Islet precursor cell (in vitro differentiated cells): ENCODE data around the gene DAB2IP.
A peak's percentile ranks its signal among the peaks of the same experiment; 100 is the strongest.

Experiments
- DNase-seq: peaks from one replicate; pipeline ENCODE4 v3.0.0-alpha.2; 2018

Gene DAB2IP

DNA sequence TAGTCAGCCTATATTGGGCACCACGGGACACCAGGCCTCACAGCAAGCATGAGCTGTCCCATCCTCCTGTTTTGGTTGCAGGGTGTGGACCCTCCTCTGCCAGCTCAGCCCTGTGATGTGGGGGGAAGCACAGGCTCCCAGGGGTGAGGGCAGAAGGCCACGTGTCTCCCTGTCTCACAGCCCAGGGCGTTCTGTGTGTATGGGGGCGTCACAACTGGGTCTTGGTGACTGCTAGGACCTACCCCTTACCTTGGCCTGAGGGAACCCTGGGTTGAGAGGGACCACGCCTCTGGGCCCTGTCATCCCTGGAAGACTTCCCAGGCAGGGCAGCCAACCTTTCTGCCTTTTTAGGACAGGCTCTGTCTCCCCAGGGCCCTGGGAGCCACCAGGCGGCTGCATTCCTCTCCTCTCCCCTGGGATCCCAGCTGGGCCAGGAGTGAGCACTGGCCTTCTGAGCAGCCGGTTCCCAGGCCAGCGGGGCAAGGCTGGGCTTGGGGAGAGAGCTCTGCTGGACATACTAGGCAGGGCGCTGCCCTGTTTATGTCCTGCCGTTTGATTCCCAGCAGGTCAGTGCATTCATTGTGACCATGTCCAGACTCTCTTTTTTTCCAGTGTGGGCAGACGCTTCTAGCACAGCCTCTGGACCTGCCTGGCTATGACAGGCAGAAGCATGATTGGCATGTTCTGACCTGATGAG is 97.4 kb downstream of the DAB2IP start:
- DNase-seq = peak; percentile 79

DNA sequence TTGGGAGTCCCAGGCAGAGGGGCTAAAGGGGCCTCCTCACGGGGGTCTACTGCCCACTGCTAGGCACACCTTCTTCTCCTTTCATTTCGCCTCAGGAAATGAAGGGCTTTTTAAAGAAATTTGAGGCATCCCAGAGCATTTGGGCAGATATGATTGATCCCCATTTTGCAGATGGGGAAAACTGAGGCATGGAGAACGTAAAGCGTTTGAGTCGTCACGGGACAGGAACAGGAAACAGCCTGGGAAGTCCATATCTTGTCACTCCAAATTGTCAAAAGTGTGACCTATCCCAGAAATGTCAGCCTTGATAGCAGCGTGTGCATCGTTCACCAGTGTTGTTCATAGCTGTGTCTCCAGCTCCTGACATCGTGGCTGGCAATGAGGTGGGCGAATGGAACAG is 98.2 kb downstream of the DAB2IP start:
- no peak for DNase-seq

DNA sequence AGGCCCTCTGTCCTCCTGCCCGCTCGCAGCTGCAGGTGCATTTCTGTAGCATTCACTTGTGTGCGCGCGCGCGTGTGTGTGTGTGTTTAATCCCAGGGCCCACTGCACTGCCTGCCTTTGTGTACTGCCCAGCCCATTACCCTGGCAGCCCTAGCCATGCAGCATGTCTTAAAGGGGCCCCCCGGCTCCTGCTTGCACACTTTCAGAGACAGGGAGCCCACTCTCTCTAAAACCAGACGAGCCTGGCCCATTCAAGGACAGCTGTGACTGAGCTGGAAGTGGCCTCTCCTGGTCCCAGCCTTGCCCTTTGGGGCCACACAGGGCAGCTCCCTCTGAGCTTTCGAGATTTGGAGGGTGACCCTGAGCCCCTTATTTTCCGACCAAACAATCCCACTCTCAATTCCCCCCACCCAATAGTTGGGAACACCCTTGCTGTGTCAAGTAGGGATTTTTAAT is 98.9 kb downstream of the DAB2IP start:
- no peak for DNase-seq

DNA sequence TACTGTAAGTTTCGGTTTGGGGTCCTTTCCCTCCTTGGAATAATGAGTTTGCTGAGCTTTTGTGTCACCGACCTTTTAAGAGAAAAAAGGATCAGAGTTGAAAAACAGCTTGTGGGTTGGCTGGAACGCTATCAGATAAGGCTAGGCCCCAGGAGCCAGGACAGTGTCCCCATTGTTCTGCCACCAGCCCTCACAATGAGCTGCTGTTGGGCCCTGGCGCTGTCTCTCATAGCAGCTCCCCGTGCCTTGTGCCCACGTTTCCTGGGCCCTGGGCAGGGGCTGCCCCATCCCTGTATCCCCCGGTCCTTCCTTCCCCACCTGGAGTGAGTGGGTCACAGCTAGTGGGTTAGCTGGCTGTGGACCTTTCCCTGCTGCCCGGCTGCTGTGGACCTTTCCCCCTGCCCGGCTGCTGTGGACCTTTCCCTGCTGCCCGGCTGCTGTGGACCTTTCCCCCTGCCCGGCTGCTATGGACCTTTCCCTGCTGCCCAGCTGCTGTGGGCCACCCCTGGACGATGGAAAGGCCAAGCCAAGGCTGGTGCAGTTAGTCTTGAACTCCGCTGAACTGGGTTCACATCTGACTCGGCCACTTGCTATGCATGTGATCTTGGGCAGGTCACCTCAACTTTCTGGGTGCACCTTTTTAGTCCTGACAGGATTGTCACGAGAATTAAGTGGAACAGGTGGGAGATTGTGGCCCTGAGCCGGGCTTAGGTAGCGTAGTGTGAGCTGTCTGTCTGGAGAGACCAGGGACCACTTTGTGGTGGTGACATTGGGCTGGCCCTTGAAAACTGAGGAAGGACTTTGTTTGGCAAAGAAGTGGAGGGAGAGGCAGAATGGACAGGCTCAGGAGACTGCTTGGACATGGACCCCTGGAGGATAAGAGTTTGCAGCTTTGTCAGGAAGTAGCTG is 99.5 kb downstream of the DAB2IP start:
- peak; percentile 86 for DNase-seq

DNA sequence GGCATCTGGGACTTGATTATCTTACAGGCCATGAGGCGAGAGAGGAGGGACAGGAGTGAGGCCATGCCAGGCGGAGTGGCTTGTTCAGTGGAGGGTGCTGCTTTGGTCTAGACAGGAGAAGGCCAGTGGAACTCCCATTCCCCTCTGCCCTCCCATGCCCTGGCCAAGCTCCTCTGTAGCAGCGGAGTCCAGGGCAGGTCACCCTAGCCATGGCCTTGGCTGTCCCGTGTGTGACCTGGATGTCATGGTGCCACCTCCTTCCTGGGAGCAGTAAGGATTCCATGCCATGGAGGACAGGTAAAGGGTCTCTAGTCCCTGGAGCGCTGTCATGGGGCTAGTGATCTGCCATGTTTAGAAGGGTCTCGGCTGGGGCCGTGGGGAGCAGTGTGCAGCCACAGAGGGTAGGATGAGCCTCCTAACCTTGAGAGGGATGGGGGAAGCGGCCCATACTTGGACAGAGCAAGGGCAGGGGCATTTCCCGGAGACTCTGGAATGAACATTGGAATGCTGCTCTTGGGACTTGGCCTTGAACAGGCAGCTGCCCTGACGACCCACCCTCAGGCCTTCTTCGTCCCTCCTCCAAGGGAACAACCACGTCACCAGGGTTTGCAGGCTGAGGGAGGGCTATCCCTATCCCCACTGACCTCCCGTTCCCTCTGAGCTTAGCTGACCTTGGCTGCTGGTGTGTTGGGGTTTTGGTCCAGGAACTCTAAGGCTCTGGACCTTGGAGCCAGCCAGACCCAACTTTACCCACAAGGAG is 100.4 kb downstream of the DAB2IP start:
- no peak for DNase-seq

DNA sequence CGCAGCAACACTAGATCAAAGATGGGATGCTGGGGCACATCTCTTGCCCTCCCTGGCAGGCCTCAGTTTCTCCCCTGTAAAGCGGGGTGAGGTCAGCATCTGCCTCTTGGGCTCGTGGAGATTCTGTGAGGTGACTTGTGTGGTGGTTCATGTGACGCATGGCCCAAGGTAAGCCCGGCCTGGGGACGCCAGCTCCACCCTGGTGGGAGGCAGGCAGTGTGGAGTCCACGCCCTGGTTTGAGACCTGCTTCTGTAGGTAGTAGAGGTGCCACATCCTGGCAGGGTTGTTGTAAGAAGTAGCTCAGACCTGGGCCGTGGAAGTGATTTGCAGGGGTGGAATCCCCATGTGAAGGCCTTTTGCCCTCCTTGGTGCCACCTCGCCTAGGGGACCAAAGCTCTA is 101.5 kb downstream of the DAB2IP start:
- no peak for DNase-seq

DNA sequence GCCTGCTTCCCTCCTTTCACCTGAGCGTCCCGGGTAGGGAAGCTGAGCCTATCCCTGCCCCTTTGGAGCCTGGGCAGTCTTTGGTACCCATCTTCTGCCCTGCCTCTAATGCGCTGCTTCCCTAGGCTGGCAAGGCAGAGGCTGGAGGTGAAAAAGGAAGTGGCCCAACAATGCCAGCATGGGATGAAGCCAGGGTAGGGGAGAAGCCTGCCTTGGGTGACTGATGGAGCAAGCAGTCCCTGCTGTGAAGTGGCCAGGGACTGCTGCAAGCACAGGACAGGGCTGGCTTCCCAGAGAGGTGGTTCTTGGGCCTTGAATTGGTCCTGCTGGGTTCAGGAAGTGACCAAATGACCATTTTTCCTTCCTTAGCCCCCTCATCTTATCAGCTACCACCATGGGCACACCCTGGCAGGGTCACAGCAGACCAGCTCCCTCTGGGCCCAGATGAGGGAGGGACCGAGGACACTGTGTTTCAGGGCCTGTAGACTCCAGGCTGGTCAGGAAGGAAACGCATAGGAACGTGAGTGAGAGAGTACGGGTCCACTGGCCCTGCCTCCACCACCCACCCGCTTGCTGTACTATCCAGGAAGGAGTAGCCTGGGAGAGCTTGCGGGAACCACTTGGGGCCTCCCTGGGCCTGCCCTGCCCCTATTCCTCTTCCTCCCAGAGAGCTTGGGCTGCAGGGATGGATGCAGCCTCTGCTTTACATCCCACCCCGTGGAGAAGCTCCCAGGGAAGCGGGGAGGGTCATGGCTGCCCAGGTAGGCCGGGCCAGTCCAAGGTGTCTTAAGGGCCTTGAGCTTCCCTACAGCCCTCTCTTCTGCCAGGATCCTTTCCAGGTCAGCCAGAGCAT is 102.6 kb downstream of the DAB2IP start:
- DNase-seq = no peak

DNA sequence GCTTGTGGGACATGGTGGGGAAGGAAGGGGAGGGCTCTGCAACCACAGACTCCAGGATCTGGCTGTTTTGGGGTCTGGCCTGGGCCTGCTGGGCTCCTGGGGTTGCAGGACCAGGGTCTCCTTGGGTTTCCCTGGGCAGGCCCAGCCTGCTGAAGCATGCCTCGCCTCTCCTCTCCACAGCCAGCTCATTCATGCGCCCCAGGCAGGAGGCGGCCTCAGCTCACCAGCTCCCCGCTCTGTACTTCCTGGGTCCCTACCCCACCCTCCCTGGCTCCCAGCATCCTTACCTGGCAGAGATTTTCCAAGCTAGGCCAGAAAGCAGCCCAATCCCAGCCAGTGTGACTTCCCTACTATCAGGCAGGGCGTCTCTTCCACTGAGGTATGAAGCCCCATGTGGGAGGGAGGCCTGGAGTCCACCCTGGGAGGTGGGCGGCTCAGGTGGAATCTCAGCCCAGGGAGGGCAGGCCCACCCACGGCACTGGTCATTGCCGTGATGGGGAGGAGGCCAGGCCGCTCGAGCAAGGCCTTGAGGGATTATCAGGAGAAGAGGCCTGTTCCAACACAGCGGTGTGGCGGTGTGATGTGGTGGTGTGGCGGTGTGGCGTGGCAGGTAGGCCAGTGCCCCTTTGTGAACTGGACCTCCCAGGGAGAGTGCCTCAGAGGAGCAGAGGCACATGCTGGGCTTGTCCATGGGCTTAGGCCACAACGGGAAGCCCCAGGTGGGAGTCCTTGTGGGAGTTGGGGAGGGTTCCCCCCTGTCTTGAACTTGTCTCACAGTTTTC is 103.4 kb downstream of the DAB2IP start:
- DNase-seq = no peak

DNA sequence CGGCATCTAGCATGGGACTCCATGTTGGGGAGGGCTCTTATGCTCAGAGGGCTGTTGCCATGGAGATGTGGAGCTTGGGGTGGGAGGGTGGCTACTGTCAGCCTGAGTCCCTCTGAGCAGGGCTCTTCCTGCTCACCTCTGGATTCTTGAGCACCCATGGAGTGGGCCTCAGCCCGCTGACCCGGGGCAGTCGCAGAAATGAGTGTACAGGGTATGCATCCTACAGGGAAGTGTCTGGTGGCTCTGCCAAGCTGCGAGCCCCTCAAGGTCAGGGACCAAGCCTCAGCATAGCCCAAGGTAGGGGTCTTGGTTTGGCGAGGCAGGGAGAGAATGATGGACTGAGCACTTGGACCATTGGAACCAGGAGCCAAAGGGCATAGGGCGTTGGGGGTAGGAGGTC is 104.1 kb downstream of the DAB2IP start:
- no peak for DNase-seq

DNA sequence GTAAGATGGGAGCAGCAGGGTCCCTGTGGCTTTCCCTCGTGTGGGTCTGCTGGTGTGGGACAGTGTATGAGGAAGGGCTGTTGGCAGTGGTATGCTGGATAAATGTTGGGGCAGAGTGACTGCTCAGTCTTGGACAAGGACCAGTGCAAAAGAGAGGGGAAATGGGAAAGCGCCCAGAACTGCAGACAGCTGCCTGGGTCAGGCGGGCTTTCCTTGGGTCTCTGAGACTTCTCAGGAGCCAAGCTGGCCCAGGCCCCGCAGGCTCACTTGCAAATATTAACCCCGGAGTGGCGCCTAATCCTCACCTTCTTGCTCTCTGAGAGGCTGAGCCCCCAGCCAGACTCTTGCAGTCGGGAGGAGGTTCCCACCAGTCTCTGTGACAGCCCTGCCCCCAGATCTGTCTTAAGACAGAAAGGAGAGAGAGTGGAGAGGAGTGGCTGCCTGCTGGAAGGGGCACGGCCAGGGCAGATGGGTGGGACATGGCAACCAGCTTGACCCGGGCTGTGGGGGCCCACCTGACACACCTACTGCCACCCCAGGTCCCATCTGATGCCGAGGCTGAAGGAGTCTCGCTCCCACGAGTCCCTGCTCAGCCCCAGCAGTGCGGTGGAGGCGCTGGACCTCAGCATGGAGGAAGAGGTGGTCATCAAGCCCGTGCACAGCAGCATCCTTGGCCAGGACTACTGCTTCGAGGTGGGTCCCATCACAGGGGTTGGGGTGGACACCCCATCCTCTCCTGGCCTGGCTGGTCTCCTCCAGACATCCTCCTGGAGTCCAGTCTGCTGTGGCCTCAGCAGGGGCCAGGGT is 105.2 kb downstream of the DAB2IP start:
- no peak for DNase-seq

DNA sequence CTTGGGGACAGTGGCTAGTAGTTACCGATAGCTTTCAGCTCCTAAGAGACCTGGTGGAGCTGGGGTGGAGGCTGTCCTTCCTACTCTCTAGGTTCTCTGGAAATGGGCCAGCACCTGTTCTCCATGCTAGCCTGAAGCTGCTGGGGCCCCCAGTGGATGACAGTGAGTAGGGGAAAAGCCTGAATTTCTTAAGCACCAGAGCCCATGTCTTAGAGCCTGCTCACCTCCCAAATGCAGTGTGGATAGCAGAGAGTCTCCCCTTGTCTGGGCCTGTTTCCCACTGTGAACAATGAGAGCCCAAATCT is 105.8 kb downstream of the DAB2IP start:
- no peak for DNase-seq

DNA sequence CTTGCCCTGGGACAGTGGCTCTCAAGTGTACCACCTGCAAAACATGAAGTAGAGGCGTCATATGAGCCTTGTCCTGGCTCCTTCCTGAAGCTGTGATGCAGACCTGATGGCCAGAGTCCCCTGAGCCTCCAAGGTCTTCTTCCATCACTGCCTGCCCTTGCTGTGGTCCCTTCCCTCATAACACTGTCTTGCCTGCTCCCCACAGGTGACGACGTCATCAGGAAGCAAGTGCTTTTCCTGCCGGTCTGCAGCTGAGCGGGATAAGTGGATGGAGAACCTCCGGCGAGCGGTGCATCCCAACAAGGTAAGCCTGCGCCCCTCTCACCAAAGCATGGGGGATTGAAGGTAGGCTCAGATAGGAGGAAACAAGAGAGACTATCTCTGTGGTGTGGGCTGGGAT is 107.3 kb downstream of the DAB2IP start:
- DNase-seq = no peak

DNA sequence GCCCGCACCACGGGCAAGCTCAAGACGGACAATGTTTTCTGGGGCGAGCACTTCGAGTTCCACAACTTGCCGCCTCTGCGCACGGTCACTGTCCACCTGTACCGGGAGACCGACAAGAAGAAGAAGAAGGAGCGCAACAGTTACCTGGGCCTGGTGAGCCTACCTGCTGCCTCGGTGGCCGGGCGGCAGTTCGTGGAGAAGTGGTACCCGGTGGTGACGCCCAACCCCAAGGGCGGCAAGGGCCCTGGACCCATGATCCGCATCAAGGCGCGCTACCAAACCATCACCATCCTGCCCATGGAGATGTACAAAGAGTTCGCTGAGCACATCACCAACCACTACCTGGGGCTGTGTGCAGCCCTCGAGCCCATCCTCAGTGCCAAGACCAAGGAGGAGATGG is 108.6 kb downstream of the DAB2IP start:
- no peak for DNase-seq

DNA sequence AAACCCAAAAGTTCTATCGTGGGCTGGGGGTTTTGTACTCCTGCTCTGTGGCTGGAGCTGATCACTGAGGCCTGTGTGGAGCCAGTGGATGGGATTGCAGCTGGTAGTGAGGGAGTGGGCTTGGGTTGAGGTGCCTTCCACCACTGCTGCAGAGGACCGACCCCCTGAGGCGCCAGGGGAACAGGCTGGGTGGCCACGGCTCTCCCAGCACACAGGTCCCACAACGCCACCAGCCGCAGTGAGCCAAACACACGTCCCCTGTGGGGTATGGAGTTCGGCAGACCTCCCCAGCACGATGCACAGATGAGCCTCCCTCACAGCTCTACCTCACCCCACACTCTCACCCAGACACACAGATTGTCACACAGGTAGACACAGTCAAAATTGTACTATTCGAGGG is 109.1 kb downstream of the DAB2IP start:
- DNase-seq = no peak

DNA sequence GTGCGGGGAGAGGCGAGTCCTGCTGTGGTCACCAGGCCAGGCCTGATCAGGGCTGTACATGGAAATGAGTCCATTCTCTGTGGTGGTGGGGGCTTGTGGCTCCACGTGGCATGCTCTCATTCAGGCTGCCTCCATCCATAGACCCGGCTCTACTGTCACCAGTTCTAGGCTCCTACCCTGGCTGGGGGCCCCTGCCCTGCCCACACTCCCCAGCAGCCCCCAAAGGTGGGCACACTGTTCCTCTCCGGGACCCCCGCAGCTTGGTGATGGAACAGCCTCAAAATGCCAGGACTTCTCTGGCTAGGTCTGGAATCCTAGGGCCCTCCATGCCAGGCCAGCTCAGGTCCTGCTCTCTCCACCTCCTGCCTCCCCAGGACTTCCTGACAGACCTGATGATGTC is 111.7 kb downstream of the DAB2IP start:
- no peak for DNase-seq

DNA sequence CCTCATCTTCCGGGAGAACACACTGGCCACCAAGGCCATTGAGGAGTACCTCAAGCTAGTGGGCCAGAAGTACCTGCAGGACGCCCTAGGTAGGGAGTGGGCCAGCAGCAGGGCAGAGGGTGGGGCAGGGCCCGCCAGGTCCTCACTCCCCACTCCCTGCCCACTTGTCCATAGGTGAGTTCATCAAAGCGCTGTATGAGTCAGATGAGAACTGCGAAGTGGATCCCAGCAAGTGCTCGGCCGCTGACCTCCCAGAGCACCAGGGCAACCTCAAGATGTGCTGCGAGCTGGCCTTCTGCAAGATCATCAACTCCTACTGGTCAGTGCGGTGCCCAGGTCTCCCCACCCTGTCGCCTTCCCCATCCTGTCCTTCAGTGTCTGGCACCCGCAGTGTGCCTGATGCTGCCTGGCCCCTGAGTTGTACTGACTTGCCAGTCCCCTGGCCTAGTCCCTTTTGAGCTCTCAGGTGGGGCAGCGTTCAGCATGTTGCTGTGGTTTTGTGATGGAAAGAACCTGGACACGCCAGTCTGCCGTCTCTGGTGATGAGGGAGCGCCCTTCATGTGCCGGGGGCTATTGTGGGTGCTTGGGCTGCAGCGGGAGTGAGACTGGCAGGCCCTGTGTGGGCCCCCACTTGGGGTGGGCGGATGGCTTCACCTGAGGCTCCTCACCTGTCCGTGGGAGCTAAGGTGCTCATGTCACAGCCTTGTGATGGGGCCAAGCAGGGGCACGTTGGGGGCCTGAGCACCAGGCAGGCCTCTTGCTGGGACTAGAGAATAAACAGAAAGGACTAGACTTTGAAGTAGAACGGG is 112.3 kb downstream of the DAB2IP start:
- DNase-seq = no peak

DNA sequence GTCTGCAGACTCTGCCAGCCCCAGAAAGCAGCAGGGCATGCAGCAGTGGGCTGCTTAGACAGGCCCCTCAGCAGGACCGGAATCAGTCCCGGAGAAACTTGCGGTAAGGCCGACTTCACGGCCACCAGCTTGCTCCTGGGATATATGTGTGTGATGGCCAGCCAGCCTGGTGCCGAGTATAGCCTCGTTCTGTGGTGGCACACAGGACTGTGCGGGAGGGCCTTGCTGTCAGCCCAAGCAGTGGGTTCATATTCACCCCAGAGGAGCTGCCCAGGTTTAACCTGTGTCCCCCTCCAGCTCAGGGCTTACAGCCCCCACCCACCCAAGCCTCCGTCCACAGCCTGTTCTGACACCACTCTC is 112.9 kb downstream of the DAB2IP start:
- DNase-seq = no peak

DNA sequence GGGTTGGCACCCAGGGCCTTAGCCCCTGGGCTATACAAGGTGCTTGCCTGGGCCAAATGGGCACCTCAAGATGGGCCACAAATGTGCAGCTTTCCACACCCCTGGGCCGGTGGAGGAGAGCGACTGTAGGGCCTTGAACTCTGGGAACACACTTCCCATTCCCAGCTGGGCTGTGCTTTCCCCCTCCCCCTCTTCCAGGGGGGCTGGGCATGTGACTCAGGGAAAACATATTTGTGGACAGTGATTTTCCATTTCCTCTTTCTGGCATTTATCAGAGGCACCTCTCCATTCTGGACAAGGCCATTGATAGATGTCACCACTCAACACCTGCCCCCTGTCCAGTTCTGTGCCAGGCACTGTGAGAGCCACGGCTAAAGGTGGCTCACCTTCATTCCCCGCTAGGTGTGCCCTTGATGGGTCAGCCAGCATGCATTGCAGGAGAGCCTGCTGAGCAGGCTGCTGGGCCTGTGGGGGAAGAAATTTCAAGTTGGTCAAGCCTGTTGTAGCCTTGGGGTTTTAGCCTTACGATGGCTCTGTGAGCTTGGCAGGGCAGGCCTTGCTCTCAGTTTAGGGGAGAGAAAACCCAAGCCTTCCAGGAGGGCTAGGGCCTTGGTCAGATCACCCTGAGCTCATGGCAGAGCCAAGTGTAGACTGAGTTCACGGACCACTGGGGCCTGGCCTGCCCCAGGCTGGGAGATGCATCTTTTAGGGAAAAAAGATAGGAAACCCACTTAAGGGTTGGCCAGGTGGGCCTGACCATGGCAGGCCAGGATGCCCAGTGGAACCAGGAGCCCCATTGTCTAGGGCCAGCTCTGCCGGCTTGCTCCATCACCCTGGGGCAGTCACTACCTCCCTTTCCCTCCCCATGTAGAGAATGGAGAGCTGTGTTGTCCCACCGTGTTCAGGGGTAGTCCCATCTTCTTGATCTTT is 113.9 kb downstream of the DAB2IP start:
- DNase-seq = no peak

DNA sequence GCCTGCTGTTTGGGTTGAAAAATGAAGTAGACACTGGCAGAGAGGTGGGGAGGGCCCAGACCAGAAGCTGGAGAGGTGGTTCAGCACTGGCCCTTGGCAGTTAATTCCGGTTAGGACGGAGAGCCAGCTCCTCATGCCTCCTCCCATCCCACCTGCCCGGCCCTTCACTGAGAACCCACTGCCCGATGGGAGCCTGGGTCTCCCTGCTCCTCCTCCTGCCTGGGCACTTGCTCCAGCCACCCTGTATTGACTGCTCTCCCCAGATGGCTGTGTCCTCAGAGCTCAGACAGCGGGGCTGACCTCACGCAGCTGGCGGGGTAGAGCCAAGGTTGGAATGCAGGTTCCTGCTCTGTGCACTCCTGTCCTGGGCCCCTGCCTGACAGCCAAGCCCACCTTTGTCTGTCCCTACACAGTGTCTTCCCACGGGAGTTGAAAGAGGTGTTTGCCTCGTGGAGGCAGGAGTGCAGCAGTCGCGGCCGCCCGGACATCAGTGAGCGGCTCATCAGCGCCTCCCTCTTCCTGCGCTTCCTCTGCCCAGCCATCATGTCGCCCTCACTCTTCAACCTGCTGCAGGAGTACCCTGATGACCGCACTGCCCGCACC is 114.7 kb downstream of the DAB2IP start:
- no peak for DNase-seq
